Left renal pelvis (tissue), 4 donors: Measurements from ENCODE around the gene GPX4. TPM values are rescaled to one million over a fixed set of nuclear protein-coding genes. Genes with fewer than 3 reads are reported as not detected.
A peak's percentile ranks its signal among the peaks of the same experiment; 100 is the strongest.

ENCODE experiments used
- DNase-seq, 4 donors: peaks; one replicate each; pipeline ENCODE4 v3.0.0-alpha.2; 2013; ENCODE audit warnings: low read depth in 4 of 4, low spot score in 3 of 4
- polyA plus RNA-seq, 4 donors: library from polyadenylated mRNA; unstranded; fragments of 120-200 nt; gene quantifications; one replicate each; pipeline ENCODE4 v1.2.1, GENCODE V29; 2013; ENCODE audit not compliant: insufficient read length in 4 of 4

The GPX4 gene
- polyA plus RNA-seq, 4 donors, result 141 to 267 (median 234) TPM

- DNase-seq, result no peak
Measured at GRCh38 chr19:1084024-1084868, 19.5 kb upstream of the GPX4 start.

- DNase-seq, result no peak
Measured at GRCh38 chr19:1085053-1085658, 18.6 kb upstream of the GPX4 start.

GRCh38 chr19:1085676-1086442, 17.9 kb upstream of the GPX4 start:
- no peak for DNase-seq

- no peak for DNase-seq
Measured at GRCh38 chr19:1086613-1087012, 17.2 kb upstream of the GPX4 start.

GRCh38 chr19:1087813-1088415, 15.9 kb upstream of the GPX4 start:
- no peak for DNase-seq

GRCh38 chr19:1088416-1089010, 15.3 kb upstream of the GPX4 start:
- no peak for DNase-seq

GRCh38 chr19:1089126-1089771, 14.5 kb upstream of the GPX4 start:
- DNase-seq, result no peak

GRCh38 chr19:1089891-1090290, 13.9 kb upstream of the GPX4 start:
- no peak for DNase-seq

GRCh38 chr19:1090731-1091543, 12.9 kb upstream of the GPX4 start:
- no peak for DNase-seq

GRCh38 chr19:1091544-1092175, 12.1 kb upstream of the GPX4 start:
- no peak for DNase-seq

- DNase-seq, result no peak
Measured at GRCh38 chr19:1093330-1093729, 10.5 kb upstream of the GPX4 start.

GRCh38 chr19:1093811-1094553, 9.8 kb upstream of the GPX4 start:
- no peak for DNase-seq

GRCh38 chr19:1094655-1094977, 9.2 kb upstream of the GPX4 start:
- no peak for DNase-seq

- DNase-seq, result peak; percentile 93 to 95 (median 94)
Measured at GRCh38 chr19:1094978-1095701, 8.7 kb upstream of the GPX4 start, which contains the start of gene POLR2E. TSS of gene POLR2E (minus strand) at chr19:1095375. CDS start at chr19:1095315, 60 bp downstream.

GRCh38 chr19:1097810-1098176, 6.0 kb upstream of the GPX4 start:
- DNase-seq, result no peak

GRCh38 chr19:1098177-1099051, 5.4 kb upstream of the GPX4 start:
- DNase-seq, result no peak

GRCh38 chr19:1101337-1101698, 2.5 kb upstream of the GPX4 start:
- DNase-seq, result no peak
